Kidney epithelial cell (primary cell): ENCODE measurements around the gene GSTM1. TPM values are rescaled to one million over a fixed set of nuclear protein-coding genes. Genes with fewer than 3 reads are reported as not detected.
A peak's percentile ranks its signal among the peaks of the same experiment; 100 is the strongest.

Experiments used
- DNase-seq: peaks from one replicate; pipeline ENCODE4 v3.0.0-alpha.2; 2010; ENCODE audit warnings: low read depth
- H3K27me3 ChIP-seq: 2 replicates; pipeline ENCODE4 v1.6.0; 2011; ENCODE audit warnings: low read length; ENCODE audit not compliant: control insufficient read depth, insufficient read depth
- H3K36me3 ChIP-seq: 2 replicates; pipeline ENCODE4 v1.5.1; 2011; ENCODE audit warnings: low read length; ENCODE audit not compliant: control insufficient read depth, insufficient read depth
- H3K4me3 ChIP-seq: 2 replicates; pipeline ENCODE4 v1.5.1; 2011; ENCODE audit warnings: low read depth, mild to moderate bottlenecking, control low read depth, low read length
- CTCF ChIP-seq: IDR thresholded peaks from 2 replicates; pipeline ENCODE4 v1.5.1; 2011; ENCODE audit warnings: mild to moderate bottlenecking, moderate library complexity, low read length, control low read depth, inconsistent platforms; ENCODE audit not compliant: insufficient read depth, poor library complexity, severe bottlenecking
- total RNA-seq: library from RNA; depleted of rRNA; stranded (reverse); fragments of >200 nt; gene quantifications from 2 replicates; pipeline ENCODE4 v1.2.3, GENCODE V29; 2015

The GSTM1 gene
- total RNA-seq, 1 donor from 2014 or later: 16.3 TPM

- Histone ChIP-seq H3K4me3 (no peak overlapping the region), H3K27me3 (no peaks in the 10 kb centered on the region), H3K36me3 (no peaks in the 10 kb centered on the region)
- no peak for TF ChIP-seq CTCF
- no peak for DNase-seq
These were observed 35.2 kb upstream of the GSTM1 start for GRCh38 chr1:109652402-109652801.

- no peak overlapping the region for H3K4me3 ChIP-seq
- TF ChIP-seq CTCF: no peak
- H3K36me3 ChIP-seq: no peaks in the 10 kb centered on the region
- H3K27me3 ChIP-seq: no peaks in the 10 kb centered on the region
- DNase-seq: no peak
These were observed 34.3 kb upstream of the GSTM1 start for GRCh38 chr1:109653306-109653705.

GRCh38 chr1:109654519-109654918, 33.1 kb upstream of the GSTM1 start:
- no peak for TF ChIP-seq CTCF
- no peak overlapping the region for H3K4me3 ChIP-seq
- no peak for DNase-seq
- no peaks in the 10 kb centered on the region for H3K27me3 ChIP-seq
- H3K36me3 ChIP-seq: no peaks in the 10 kb centered on the region

GRCh38 chr1:109655615-109656519, 31.8 kb upstream of the GSTM1 start, which contains the start of gene GSTM4:
TSS of gene GSTM4 (plus strand) at chr1:109656099. CDS start at chr1:109656390, 291 bp downstream.
- no peak for TF ChIP-seq CTCF
- Histone ChIP-seq H3K4me3 (peak within 1 kb of the TSS; percentile 69), H3K36me3 (no peaks in the 10 kb centered on the region), H3K27me3 (no peaks in the 10 kb centered on the region)
- DNase-seq: no peak

DNA sequence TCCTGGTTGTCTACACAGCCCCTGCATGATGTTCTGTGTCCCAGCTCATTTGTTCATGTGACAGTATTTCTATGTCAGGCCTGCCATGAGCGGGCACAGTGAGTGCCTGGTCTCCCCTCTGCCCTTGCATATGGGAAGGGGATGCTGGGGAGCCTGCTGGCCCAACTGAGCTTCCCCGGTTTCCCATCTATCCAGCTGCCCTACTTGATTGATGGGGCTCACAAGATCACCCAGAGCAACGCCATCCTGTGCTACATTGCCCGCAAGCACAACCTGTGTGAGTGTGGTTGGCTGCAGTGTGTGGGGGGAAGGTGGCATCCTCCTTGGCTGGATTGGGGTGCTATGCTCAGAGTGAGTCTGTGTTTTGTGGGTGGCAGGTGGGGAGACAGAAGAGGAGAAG, 30.2 kb upstream of the GSTM1 start:
- no peaks in the 10 kb centered on the region for H3K36me3 ChIP-seq
- TF ChIP-seq CTCF: no peak
- DNase-seq: no peak
- H3K27me3 ChIP-seq: no peaks in the 10 kb centered on the region
- H3K4me3 ChIP-seq: no peak overlapping the region
